OCI-LY3 (cell line): ENCODE data around the gene HIBCH.

ENCODE experiments used
- H2AFZ ChIP-seq: fragments of 200-600, 300-600 bp; shearing (Covaris generic); 2 replicates; pipeline ENCODE4 v1.6.0; 2014; ENCODE audit warnings: antibody characterized with exemption, low read depth, low read length
- H3K27ac ChIP-seq: fragments of 200-600, 300-600 bp; sonication (generic); 2 replicates; pipeline ENCODE4 v1.5.1; 2014; ENCODE audit warnings: mild to moderate bottlenecking, low read length, moderate library complexity, mixed read lengths
- H3K27me3 ChIP-seq: fragments of 200-600, 300-600 bp; sonication (generic); 2 replicates; pipeline ENCODE4 v1.6.1; 2014; ENCODE audit warnings: low read depth, low read length, mixed read lengths
- H3K36me3 ChIP-seq: fragments of 200-600, 300-600 bp; sonication (generic); replicated peaks from 2 replicates; pipeline ENCODE3; 2014; ENCODE audit warnings: low read depth, low read length, mixed read lengths
- H3K4me1 ChIP-seq: fragments of 300-600, 200-600 bp; sonication (generic); 2 replicates; pipeline ENCODE4 v1.6.1; 2014; ENCODE audit warnings: low read length, mixed read lengths
- H3K4me2 ChIP-seq: fragments of 200-600, 300-600 bp; sonication (generic); 2 replicates; pipeline ENCODE4 v1.6.1; 2014; ENCODE audit warnings: low read length, mixed read lengths
- H3K4me3 ChIP-seq: fragments of 300-600, 200-600 bp; sonication (generic); 2 replicates; pipeline ENCODE4 v1.5.1; 2014; ENCODE audit warnings: antibody characterized with exemption, mild to moderate bottlenecking, low read length, moderate library complexity
- H3K79me2 ChIP-seq: fragments of 300-600, 200-600 bp; shearing (Covaris generic); 2 replicates; pipeline ENCODE4 v1.6.1; 2014; ENCODE audit warnings: mild to moderate bottlenecking, low read length, mixed read lengths
- H3K9ac ChIP-seq: fragments of 300-600, 200-600 bp; shearing (Covaris generic); 2 replicates; pipeline ENCODE4 v1.6.0; 2014; ENCODE audit warnings: mild to moderate bottlenecking, low read length, moderate library complexity
- H3K9me3 ChIP-seq: fragments of 200-600, 300-600 bp; shearing (Covaris generic); 2 replicates; pipeline ENCODE4 v1.6.1; 2014; ENCODE audit warnings: low read length, mixed read lengths; ENCODE audit not compliant: insufficient read depth
- H4K20me1 ChIP-seq: fragments of 200-600, 300-600 bp; sonication (generic); 2 replicates; pipeline ENCODE4 v1.6.1; 2016; ENCODE audit warnings: low read length, mixed read lengths; ENCODE audit not compliant: insufficient read depth
- CTCF ChIP-seq: fragments of 200-600, 300-600 bp; sonication (generic); IDR thresholded peaks from 2 replicates; pipeline ENCODE4 v1.5.1; 2014; ENCODE audit warnings: antibody characterized with exemption, low read length, low read depth
- EZH2phosphoT487 ChIP-seq: fragments of 200-600 bp; shearing (Covaris generic); IDR thresholded peaks from 2 replicates; pipeline ENCODE4 v1.6.1; 2018; ENCODE audit warnings: antibody characterized with exemption, mixed run types, low read depth

The HIBCH gene

DNA sequence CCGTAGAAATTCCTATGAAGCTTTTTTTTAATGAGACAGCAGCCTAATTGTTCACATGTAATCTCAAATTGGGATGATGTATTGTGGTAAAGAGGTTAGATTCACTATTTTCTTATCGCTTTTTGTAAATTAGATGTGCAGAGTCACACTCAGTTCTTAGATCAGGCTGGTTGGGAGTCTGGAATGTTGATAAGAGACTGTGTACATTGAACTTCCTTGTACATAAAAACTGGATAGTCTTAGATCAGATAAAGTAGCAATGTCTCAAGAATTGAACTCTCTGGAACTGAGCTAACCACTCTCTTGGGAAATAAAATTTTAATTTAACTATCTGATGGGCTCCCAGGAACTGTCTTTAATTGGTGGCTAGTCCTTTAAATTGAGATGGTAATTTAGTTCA is 149.0 kb downstream of the HIBCH start:
- no peaks in the 10 kb centered on the region for H4K20me1 ChIP-seq
- H3K4me2 ChIP-seq: no peak overlapping the region
- H3K4me1 ChIP-seq: 0 out of 2 replicates have a peak, but pooled peaks cover 4% of the 10 kb centered on the region
- H3K79me2 ChIP-seq: no peaks in the 10 kb centered on the region
- H3K27me3 ChIP-seq: no peaks in the 10 kb centered on the region
- no peak overlapping the region for H3K27ac ChIP-seq
- no peak for TF ChIP-seq CTCF
- TF ChIP-seq EZH2phosphoT487: no peak
- H3K4me3 ChIP-seq: no peak overlapping the region
- peaks cover 9% of the 10 kb centered on the region for H3K36me3 ChIP-seq
- peak overlapping the region; percentile 48; the same call in 1 of the 2 replicates for H2AFZ ChIP-seq
- H3K9me3 ChIP-seq: peaks cover 14% of the 10 kb centered on the region; the same call in 1 of the 2 replicates
- H3K9ac ChIP-seq: no peak overlapping the region

GRCh38 chr2:190169221-190170072 is 150.2 kb downstream of the HIBCH start:
- H3K4me3 ChIP-seq: no peak overlapping the region
- H3K36me3 ChIP-seq: peaks cover 12% of the 10 kb centered on the region
- no peaks in the 10 kb centered on the region for H4K20me1 ChIP-seq
- no peak overlapping the region for H3K4me2 ChIP-seq
- no peaks in the 10 kb centered on the region for H3K27me3 ChIP-seq
- no peaks in the 10 kb centered on the region for H3K79me2 ChIP-seq
- 0 out of 2 replicates have a peak, but pooled peaks cover 4% of the 10 kb centered on the region for H3K4me1 ChIP-seq
- no peak overlapping the region for H3K27ac ChIP-seq
- H3K9me3 ChIP-seq: peaks cover 15% of the 10 kb centered on the region
- TF ChIP-seq EZH2phosphoT487: no peak
- no peak for TF ChIP-seq CTCF
- H2AFZ ChIP-seq: no peak overlapping the region
- H3K9ac ChIP-seq: no peak overlapping the region

- Histone ChIP-seq H3K4me2 (no peak overlapping the region), H3K9me3 (peaks cover 7% of the 10 kb centered on the region), H3K9ac (no peak overlapping the region), H3K4me1 (0 out of 2 replicates have a peak, but pooled peaks cover 4% of the 10 kb centered on the region), H3K79me2 (no peaks in the 10 kb centered on the region), H3K27me3 (no peaks in the 10 kb centered on the region), H2AFZ (no peak overlapping the region), H3K27ac (no peak overlapping the region), H4K20me1 (no peaks in the 10 kb centered on the region), H3K36me3 (peaks cover 6% of the 10 kb centered on the region), H3K4me3 (no peak overlapping the region)
- no peak for TF ChIP-seq EZH2phosphoT487
- no peak for TF ChIP-seq CTCF
Measured at GRCh38 chr2:190167702-190168101, 151.9 kb downstream of the HIBCH start.

GRCh38 chr2:190165491-190165890 is 154.1 kb downstream of the HIBCH start:
- Histone ChIP-seq H4K20me1 (no peaks in the 10 kb centered on the region), H3K9ac (no peak overlapping the region), H3K9me3 (peaks cover 7% of the 10 kb centered on the region), H3K36me3 (peaks cover 6% of the 10 kb centered on the region), H3K4me2 (no peak overlapping the region), H3K27me3 (no peaks in the 10 kb centered on the region), H2AFZ (no peak overlapping the region), H3K27ac (no peak overlapping the region), H3K79me2 (no peaks in the 10 kb centered on the region), H3K4me3 (no peak overlapping the region), H3K4me1 (0 out of 2 replicates have a peak, but pooled peaks cover 4% of the 10 kb centered on the region)
- TF ChIP-seq CTCF (no peak), EZH2phosphoT487 (no peak)
